Prostate gland (tissue), 2 donors: ENCODE results near the gene SH2B3.

ENCODE experiments used
- CTCF ChIP-seq, 4 experiments: fragments of 200-600 bp in 2 of 4; fragments of 450-650 bp in 2 of 4; sonication (generic) in 2 of 4; IDR thresholded peaks; 1 replicate in 3 of 4; 2 replicates in 1 of 4; pipeline ENCODE4 v1.5.1; 2016 to 2019; ENCODE audit warnings: antibody characterized with exemption in 4 of 4, mild to moderate bottlenecking in 2 of 4, moderate library complexity in 2 of 4
- POLR2A ChIP-seq: fragments of 450-650 bp; IDR thresholded peaks from one replicate; pipeline ENCODE4 v1.6.1; 2016; ENCODE audit warnings: antibody characterized with exemption, mild to moderate bottlenecking

- TF ChIP-seq CTCF (IDR thresholded peaks at IDR 0.05) (no peak), POLR2A (no peak)
Measured at GRCh38 chr12:111445726-111446581, 40.2 kb downstream of the SH2B3 start.
